ENCODE data around the gene KLHL25. TPM values are rescaled to one million over a fixed set of nuclear protein-coding genes. Genes with fewer than 3 reads are reported as not detected.

The KLHL25 gene
- total and polyA plus RNA-seq, 2 of the 13 experiments (the other 11 are each of a cell fraction or from before 2014, with no cell fraction given): 3.7 to 8.2 TPM

DNA sequence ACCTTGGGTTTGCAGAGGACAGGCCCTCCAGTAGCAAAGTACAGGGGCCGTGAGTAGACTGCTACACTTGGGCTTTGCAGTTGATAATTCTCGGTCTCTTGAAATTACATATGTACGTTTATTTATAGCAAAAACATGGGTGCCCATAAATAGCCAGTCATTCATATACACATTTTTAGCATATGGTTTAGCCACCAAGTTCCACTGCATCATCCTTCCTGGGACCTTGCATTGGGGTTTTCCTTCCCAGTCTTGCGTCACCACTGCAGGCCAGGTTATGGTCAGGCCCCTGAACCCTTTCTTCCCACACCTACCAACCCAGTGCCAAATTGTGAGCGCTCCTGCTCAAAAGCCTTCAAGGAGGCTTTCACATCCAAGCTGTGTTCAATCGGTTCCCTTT lies 12.7 kb downstream of the KLHL25 start (continued):
- TF ChIP-seq EP300 (IDR thresholded peaks at IDR 0.05; ENCODE audit: low read depth in 2 of 2, low read length in 2 of 2) (no peak), EP300 (CRISPR knock-in tag; IDR thresholded peaks at IDR 0.05; ENCODE audit: borderline replicate concordance) (no peak), SMAD3 (CRISPR knock-in tag; IDR thresholded peaks at IDR 0.05) (no peak), CEBPG (CRISPR knock-in tag; IDR thresholded peaks at IDR 0.05) (peak; percentile 70), CEBPB (IDR thresholded peaks at IDR 0.05; ENCODE audit: borderline replicate concordance, low read depth, low read length) (peak; percentile 69; the same call in 1 of the 2 replicates)

- Histone ChIP-seq H3K79me2 (ENCODE audit: insufficient read depth, low read length) (peaks cover 60% of the 10 kb centered on the region), H3K9ac (ENCODE audit: insufficient read depth, low read depth, low read length) (no peak overlapping the region), H2AFZ (ENCODE audit: low read length) (no peak overlapping the region), H3K4me3 (replicated peaks in 1 of 3; ENCODE audit: insufficient read depth in 1 of 3, low read depth in 2 of 3, low read length in 3 of 3) (peak overlapping the region in 1 of 3 experiments; percentile 4; a peak in 1 of 6 replicates), H3K27me3 (ENCODE audit: control insufficient read depth in 1 of 2, insufficient read depth in 2 of 2, low read length in 2 of 2) (no peaks in the 10 kb centered on the region), H3K9me3 (ENCODE audit: low read length) (no peaks in the 10 kb centered on the region), H3K4me2 (ENCODE audit: low read depth, low read length) (peak overlapping the region; percentile 59), H3K36me3 (replicated peaks in 1 of 2; ENCODE audit: control insufficient read depth in 1 of 2, insufficient read depth in 2 of 2, low read length in 2 of 2) (no peaks in the 10 kb centered on the region), H3K4me1 (ENCODE audit: insufficient read depth, low read length) (peaks cover 76% of the 10 kb centered on the region), H3K27ac (ENCODE audit: extremely low read length, insufficient read depth, low read length) (peak overlapping the region; percentile 68), H4K20me1 (ENCODE audit: insufficient read depth, low read length) (peaks cover under 1% of the 10 kb centered on the region; the same call in 1 of the 2 replicates)
- in situ Hi-C loops (cut with HindIII; ENCODE audit: extremely low pct_ligation_motif_present, low pct_unique_long_range_greater_than_20kb): no loop called here
- 8% methylated on average over 7 of the region's 7 CpGs for WGBS (ENCODE audit: low lambda C conversion rate)
- no TSS peak for BruUV-seq (replicated peaks)
- peak; percentile 92 for FAIRE-seq
- peak; percentile 96 for DNase-seq (ENCODE audit: low spot score)
- POLR2A ChIA-PET: no interaction called here
- peak; percentile 95 for ATAC-seq
- CTCF ChIA-PET (ENCODE audit: low intra/inter-chr PET ratio, low total read pairs): no interaction called here
- intact Hi-C loops (cut with micrococcal nuclease; ENCODE audit: unreplicated experiment): no loop called here
- TF ChIP-seq TP53 (CRISPR knock-in tag; conservative IDR thresholded peaks at IDR 0.05) (no peak), RERE (CRISPR knock-in tag; IDR thresholded peaks at IDR 0.05; ENCODE audit: low read depth) (peak; percentile 21; the same call in 1 of the 2 replicates), ZNF713 (CRISPR knock-in tag; IDR thresholded peaks at IDR 0.05) (no peak), LBX2 (CRISPR knock-in tag; IDR thresholded peaks at IDR 0.05; ENCODE audit: borderline replicate concordance) (no peak), TRIM22 (IDR thresholded peaks at IDR 0.05) (no peak), SIX4 (CRISPR knock-in tag; IDR thresholded peaks at IDR 0.05) (no peak), MBNL3 (CRISPR knock-in tag; conservative IDR thresholded peaks at IDR 0.05) (no peak)
- TF ChIP-seq, protein P1, sequence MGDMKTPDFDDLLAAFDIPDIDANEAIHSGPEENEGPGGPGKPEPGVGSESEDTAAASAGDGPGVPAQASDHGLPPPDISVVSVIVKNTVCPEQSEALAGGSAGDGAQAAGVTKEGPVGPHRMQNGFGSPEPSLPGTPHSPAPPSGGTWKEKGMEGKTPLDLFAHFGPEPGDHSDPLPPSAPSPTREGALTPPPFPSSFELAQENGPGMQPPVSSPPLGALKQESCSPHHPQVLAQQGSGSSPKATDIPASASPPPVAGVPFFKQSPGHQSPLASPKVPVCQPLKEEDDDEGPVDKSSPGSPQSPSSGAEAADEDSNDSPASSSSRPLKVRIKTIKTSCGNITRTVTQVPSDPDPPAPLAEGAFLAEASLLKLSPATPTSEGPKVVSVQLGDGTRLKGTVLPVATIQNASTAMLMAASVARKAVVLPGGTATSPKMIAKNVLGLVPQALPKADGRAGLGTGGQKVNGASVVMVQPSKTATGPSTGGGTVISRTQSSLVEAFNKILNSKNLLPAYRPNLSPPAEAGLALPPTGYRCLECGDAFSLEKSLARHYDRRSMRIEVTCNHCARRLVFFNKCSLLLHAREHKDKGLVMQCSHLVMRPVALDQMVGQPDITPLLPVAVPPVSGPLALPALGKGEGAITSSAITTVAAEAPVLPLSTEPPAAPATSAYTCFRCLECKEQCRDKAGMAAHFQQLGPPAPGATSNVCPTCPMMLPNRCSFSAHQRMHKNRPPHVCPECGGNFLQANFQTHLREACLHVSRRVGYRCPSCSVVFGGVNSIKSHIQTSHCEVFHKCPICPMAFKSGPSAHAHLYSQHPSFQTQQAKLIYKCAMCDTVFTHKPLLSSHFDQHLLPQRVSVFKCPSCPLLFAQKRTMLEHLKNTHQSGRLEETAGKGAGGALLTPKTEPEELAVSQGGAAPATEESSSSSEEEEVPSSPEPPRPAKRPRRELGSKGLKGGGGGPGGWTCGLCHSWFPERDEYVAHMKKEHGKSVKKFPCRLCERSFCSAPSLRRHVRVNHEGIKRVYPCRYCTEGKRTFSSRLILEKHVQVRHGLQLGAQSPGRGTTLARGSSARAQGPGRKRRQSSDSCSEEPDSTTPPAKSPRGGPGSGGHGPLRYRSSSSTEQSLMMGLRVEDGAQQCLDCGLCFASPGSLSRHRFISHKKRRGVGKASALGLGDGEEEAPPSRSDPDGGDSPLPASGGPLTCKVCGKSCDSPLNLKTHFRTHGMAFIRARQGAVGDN (CRISPR knock-in tag; IDR thresholded peaks at IDR 0.05): no peak; the same call in 1 of the 2 replicates
Observed at GRCh38 chr15:85781099-85781498, 13.6 kb downstream of the KLHL25 start.

Data from HepG2 (cell line).